GM12878 (cell line): ENCODE measurements around the gene NXN. TPM values are rescaled to one million over a fixed set of nuclear protein-coding genes. Genes with fewer than 3 reads are reported as not detected.

ENCODE experiments used
- ATAC-seq: fragments of 200-7000 bp; cut with Tn5 transposase; 3 replicates; pipeline ENCODE4 v1.9.1; 2020; ENCODE audit warnings: mild to moderate bottlenecking, moderate library complexity
- BruUV-seq: library from RNA; stranded (reverse); fragments of 400-500 nt; replicated peaks from 2 replicates; lab custom pipeline; 2021; lab: Mats Ljungman, UMichigan
- CTCF ChIA-PET: fragments of 300-600 bp; sonication (Branson Sonifier 250); formaldehyde crosslinking; extraction: SDS; loops from one replicate; lab custom pipeline; 2021; ENCODE audit warnings: inconsistent platforms; lab: Yijun Ruan, JAX
- POLR2A ChIA-PET: fragments of 350-600 bp; formaldehyde crosslinking; extraction: SDS; loops from one replicate; lab custom pipeline; 2021; ENCODE audit warnings: inconsistent platforms; lab: Charles Lee
- RAD21 ChIA-PET: fragments of 300-600 bp; sonication (Branson Sonifier 250); formaldehyde crosslinking; loops from one replicate; lab custom pipeline; 2023; ENCODE audit warnings: antibody characterized with exemption; ENCODE audit not compliant: unreplicated experiment; lab: Charles Lee
- SMC1A ChIA-PET: fragments of 300-600 bp; sonication (Branson Sonifier 250); formaldehyde crosslinking; loops from one replicate; lab custom pipeline; 2023; ENCODE audit not compliant: unreplicated experiment, uncharacterized antibody; lab: Charles Lee
- DNase-seq: peaks from one replicate; pipeline ENCODE4 v3.0.0-alpha.2; 2011; ENCODE audit warnings: low read depth, low spot score
- FAIRE-seq: peaks from 3 replicates; lab custom pipeline; 2011; peaks lifted over from hg19 to GRCh38; lab: Jason Lieb, UNC
- H2AFZ ChIP-seq: 2 replicates; pipeline ENCODE4 v1.6.0; 2011; ENCODE audit warnings: low read depth, low read length, control low read depth; ENCODE audit not compliant: control insufficient read depth
- H3K27ac ChIP-seq: 2 replicates; pipeline ENCODE4 v1.5.1; 2011; ENCODE audit warnings: control low read depth; ENCODE audit not compliant: control insufficient read depth, insufficient read depth
- H3K27me3 ChIP-seq, 2 experiments: replicated peaks in 1 of 2; 2 replicates each; pipeline versions ENCODE4 v1.6.0 to v1.6.1; 2011; ENCODE audit warnings: low read length in 1 of 2; ENCODE audit not compliant: control insufficient read depth in 2 of 2, insufficient read depth in 2 of 2
- H3K36me3 ChIP-seq, 2 experiments: 2 replicates each; pipeline ENCODE4 v1.5.1; 2011; ENCODE audit warnings: low read length in 1 of 2; ENCODE audit not compliant: control insufficient read depth in 2 of 2, insufficient read depth in 2 of 2
- H3K4me1 ChIP-seq: 2 replicates; pipeline ENCODE4 v1.6.1; 2011; ENCODE audit warnings: mild to moderate bottlenecking, low read length, moderate library complexity, mixed read lengths; ENCODE audit not compliant: control insufficient read depth, insufficient read depth
- H3K4me2 ChIP-seq: 2 replicates; pipeline ENCODE4 v1.6.0; 2011; ENCODE audit warnings: control low read depth; ENCODE audit not compliant: control insufficient read depth, insufficient read depth
- H3K4me3 ChIP-seq: fragments of 200-600 bp; sonication (generic); 2 replicates; pipeline ENCODE4 v1.5.1; 2016
- H3K79me2 ChIP-seq: 2 replicates; pipeline ENCODE4 v1.6.0; 2011; ENCODE audit warnings: low read length; ENCODE audit not compliant: control insufficient read depth, insufficient read depth
- H3K9ac ChIP-seq: 2 replicates; pipeline ENCODE4 v1.8.0; 2011; ENCODE audit warnings: low read length, control low read depth, mixed read lengths; ENCODE audit not compliant: control insufficient read depth, insufficient read depth
- H3K9me3 ChIP-seq: replicated peaks from 3 replicates; pipeline ENCODE4 v1.5.1; 2011; ENCODE audit warnings: mild to moderate bottlenecking, low read length; ENCODE audit not compliant: control insufficient read depth, insufficient read depth
- H4K20me1 ChIP-seq: 2 replicates; pipeline ENCODE4 v1.6.0; 2011; ENCODE audit not compliant: control insufficient read depth, insufficient read depth
- ATF3 ChIP-seq: IDR thresholded peaks from 2 replicates; pipeline ENCODE4 v1.6.1; 2011; ENCODE audit warnings: low read depth, mild to moderate bottlenecking, low read length, moderate library complexity, borderline replicate concordance; ENCODE audit errors: extremely low read depth
- CUX1 ChIP-seq: IDR thresholded peaks from 2 replicates; pipeline ENCODE4 v1.6.1; 2012; ENCODE audit warnings: improper control_type of control experiment, low read depth, low read length; ENCODE audit not compliant: insufficient replicate concordance
- NFYA ChIP-seq: IDR thresholded peaks from 2 replicates; pipeline ENCODE4 v1.6.1; 2011; ENCODE audit warnings: low read depth, mild to moderate bottlenecking, low read length, improper control_type of control experiment, borderline replicate concordance
- POLR2A ChIP-seq: IDR thresholded peaks from 2 replicates; pipeline ENCODE4 v1.6.1; 2011; ENCODE audit warnings: low read depth, mild to moderate bottlenecking, low read length
- POLR2AphosphoS5 ChIP-seq: IDR thresholded peaks from 2 replicates; pipeline ENCODE4 v1.6.1; 2011; ENCODE audit warnings: mild to moderate bottlenecking, low read length, inconsistent platforms
- USF2 ChIP-seq: IDR thresholded peaks from 2 replicates; pipeline ENCODE4 v1.6.1; 2011; ENCODE audit warnings: low read depth, low read length, improper control_type of control experiment, borderline replicate concordance
- WGBS: methylation state at CpG from one replicate; pipeline ENCODE4 v1.1.6; 2016; ENCODE audit warnings: low lambda C conversion rate; ENCODE audit not compliant: insufficient replicate concordance, insufficient coverage; ENCODE audit errors: missing lambda C conversion rate; 5-methylcytosine and 5-hydroxymethylcytosine counted together
- in situ Hi-C: fragments of 300-500 bp; cut with MboI; formaldehyde crosslinking; loops from 9 replicates; pipeline ENCODE4 v1.14.3; 2018; ENCODE audit warnings: mixed read lengths
- intact Hi-C: fragments of 100-400 bp; cut with micrococcal nuclease; formaldehyde crosslinking; loops from one replicate; pipeline ENCODE4 v1.14.2; 2022; ENCODE audit not compliant: unreplicated experiment
- polyA plus RNA-seq, 11 experiments: library from polyadenylated mRNA; depleted of rRNA in 4 of 11; unstranded in 6 of 11; stranded (reverse) in 5 of 11; fragments of >200 nt; fragmentation: Nextera tagmentation in 4 of 11; fragmentation: Illumina TruSeq in 1 of 11; extraction: Ambion mirVana in 4 of 11; extraction: Trizol in 1 of 11; gene quantifications; 1 replicate in 1 of 11; 2 replicates in 10 of 11; pipeline versions ENCODE4 v1.2.1 to v1.2.3, GENCODE V29; 2011 to 2016; ENCODE audit warnings: inconsistent platforms in 2 of 11, missing spikeins in 2 of 11, low read depth in 1 of 11
- total RNA-seq, 4 experiments: library from RNA; depleted of rRNA in 3 of 4; stranded (reverse); fragments of >200 nt in 3 of 4; fragmentation: Illumina TruSeq in 1 of 4; extraction: Trizol in 1 of 4; gene quantifications; 2 replicates each; pipeline versions ENCODE4 v1.2.1 to v1.2.3, GENCODE V29; 2013 to 2021

NXN gene
- total and polyA plus RNA-seq, 10 of the 15 experiments (the other 5 are each of a cell fraction or from before 2014, with no cell fraction given) = 0.04 to 1.2 (median 0.30) TPM

- ChIA-PET SMC1A (no interaction called here), POLR2A (interaction anchor here (0.6 kb wide), 1 partner anchor 198 kb away, joined by 4 read pairs; no protein-coding TSS in a partner anchor), RAD21 (no interaction called here), CTCF (interaction anchor here (3.2 kb wide), 1 partner anchor 21 kb away, joined by 20 read pairs; the partner anchor contains the start of gene NXN)
- Histone ChIP-seq H3K4me1 (peaks cover 6% of the 10 kb centered on the region; the same call in 1 of the 2 replicates), H3K27ac (no peak overlapping the region), H3K9me3 (no peaks in the 10 kb centered on the region), H3K79me2 (peaks cover 16% of the 10 kb centered on the region), H3K4me3 (no peak overlapping the region), H3K27me3 (no peaks in the 10 kb centered on the region), H4K20me1 (no peaks in the 10 kb centered on the region), H3K36me3 (peaks cover 21 to 30% of the 10 kb centered on the region in 2 experiments), H3K4me2 (no peak overlapping the region), H3K9ac (no peak overlapping the region), H2AFZ (no peak overlapping the region)
- in situ Hi-C loops (no loop called here), intact Hi-C loops (no loop called here)
- BruUV-seq = no TSS peak
- FAIRE-seq (no peak), ATAC-seq (no peak), DNase-seq (no peak)
- TF ChIP-seq POLR2AphosphoS5 = peak; percentile 43; the same call in 1 of the 2 replicates
- no peak for TF ChIP-seq USF2
- TF ChIP-seq NFYA = no peak
- TF ChIP-seq POLR2A = peak; percentile 55
- no peak for TF ChIP-seq ATF3
- no peak for TF ChIP-seq CUX1
- 88% methylated on average over 18 of the region's 18 CpGs for WGBS
These were observed 22.2 kb upstream of the NXN start for GRCh38 chr17:1001640-1002411.
